HEK293T (cell line): ENCODE results near the gene CFAP74.

Experiments used
- CTCF ChIA-PET: fragments of 350-600 bp; formaldehyde crosslinking; extraction: SDS; loops from one replicate; lab custom pipeline; 2021; ENCODE audit warnings: antibody characterized with exemption, inconsistent platforms; lab: Yijun Ruan, JAX
- POLR2A ChIA-PET: fragments of 350-600 bp; formaldehyde crosslinking; extraction: SDS; loops from one replicate; lab custom pipeline; 2020; ENCODE audit warnings: antibody characterized with exemption, inconsistent platforms; lab: Yijun Ruan, JAX
- DNase-seq: peaks from one replicate; pipeline ENCODE4 v3.0.0; 2012; ENCODE audit warnings: mixed read lengths; ENCODE audit errors: extremely low spot score
- ARNT ChIP-seq: fragments of 450-650 bp; IDR thresholded peaks from 2 replicates; pipeline ENCODE4 v1.6.1; 2017; ENCODE audit warnings: mild to moderate bottlenecking
- BHLHE40 ChIP-seq: fragments of 450-650 bp; IDR thresholded peaks from 2 replicates; pipeline ENCODE4 v1.6.1; 2016; ENCODE audit warnings: mild to moderate bottlenecking, moderate library complexity, borderline replicate concordance
- CTBP1 ChIP-seq: fragments of 450-650 bp; IDR thresholded peaks from 2 replicates; pipeline ENCODE4 v1.6.1; 2016; ENCODE audit warnings: borderline replicate concordance
- ELF4 ChIP-seq: fragments of 450-650 bp; IDR thresholded peaks from 2 replicates; pipeline ENCODE4 v1.6.1; 2017; ENCODE audit warnings: antibody characterized with exemption
- FOXA1 ChIP-seq: fragments of 450-650 bp; IDR thresholded peaks from 2 replicates; pipeline ENCODE4 v1.6.1; 2016; ENCODE audit warnings: mild to moderate bottlenecking
- FOXK2 ChIP-seq: fragments of 450-650 bp; IDR thresholded peaks from 2 replicates; pipeline ENCODE4 v1.6.1; 2016; ENCODE audit warnings: mild to moderate bottlenecking
- FOXM1 ChIP-seq: fragments of 450-650 bp; IDR thresholded peaks from 2 replicates; pipeline ENCODE4 v1.6.1; 2017; ENCODE audit warnings: mild to moderate bottlenecking, borderline replicate concordance
- HDGF ChIP-seq: fragments of 450-650 bp; IDR thresholded peaks from 2 replicates; pipeline ENCODE4 v1.6.1; 2017; ENCODE audit warnings: antibody characterized with exemption, borderline replicate concordance
- L3MBTL2 ChIP-seq: fragments of 450-650 bp; conservative IDR thresholded peaks from 2 replicates; pipeline ENCODE4 v1.6.1; 2016; ENCODE audit warnings: mild to moderate bottlenecking
- LEF1 ChIP-seq: fragments of 450-650 bp; IDR thresholded peaks from 2 replicates; pipeline ENCODE4 v1.6.1; 2017; ENCODE audit warnings: mild to moderate bottlenecking, borderline replicate concordance
- NFRKB ChIP-seq: fragments of 450-650 bp; IDR thresholded peaks from 2 replicates; pipeline ENCODE4 v1.6.1; 2016; ENCODE audit warnings: mild to moderate bottlenecking, moderate library complexity
- PKNOX1 ChIP-seq: fragments of 450-650 bp; IDR thresholded peaks from 2 replicates; pipeline ENCODE4 v1.6.1; 2016
- SP1 ChIP-seq: fragments of 450-650 bp; IDR thresholded peaks from 2 replicates; pipeline ENCODE4 v1.6.1; 2017
- SUZ12 ChIP-seq: fragments of 450-650 bp; IDR thresholded peaks from 2 replicates; pipeline ENCODE4 v1.6.1; 2016; ENCODE audit warnings: mild to moderate bottlenecking
- TARDBP ChIP-seq: fragments of 450-650 bp; IDR thresholded peaks from 2 replicates; pipeline ENCODE4 v1.6.1; 2016
- ZNF384 ChIP-seq: fragments of 450-650 bp; IDR thresholded peaks from 2 replicates; pipeline ENCODE4 v1.6.1; 2016

CFAP74 gene

GRCh38 chr1:1958071-1958541 is 45.5 kb downstream of the CFAP74 start:
- DNase-seq = no peak
- ChIA-PET CTCF (interaction anchor here (1.0 kb wide), 1 partner anchor 87 kb away, joined by 3 read pairs; no protein-coding TSS in a partner anchor), POLR2A (interaction anchor here (2.1 kb wide), 1 partner anchor 87 kb away, joined by 6 read pairs; no protein-coding TSS in a partner anchor)
- TF ChIP-seq SP1 = no peak

- no peak for DNase-seq
- no peak for TF ChIP-seq ELF4
- no peak for TF ChIP-seq NFRKB
- no peak for TF ChIP-seq FOXK2
- TF ChIP-seq CTBP1 = no peak
- TF ChIP-seq PKNOX1 = no peak
- no peak for TF ChIP-seq BHLHE40
- no peak for TF ChIP-seq ARNT
- no peak for TF ChIP-seq FOXA1
- no peak for TF ChIP-seq LEF1
- no peak for TF ChIP-seq TARDBP
- TF ChIP-seq SP1 = no peak
- POLR2A ChIA-PET = no interaction called here
- CTCF ChIA-PET = interaction anchor here (1.0 kb wide), 1 partner anchor 87 kb away, joined by 3 read pairs; no protein-coding TSS in a partner anchor
Measured at GRCh38 chr1:1957533-1957961, 46.0 kb downstream of the CFAP74 start.

GRCh38 chr1:1956586-1957532 is 46.7 kb downstream of the CFAP74 start:
- DNase-seq = no peak
- POLR2A ChIA-PET = interaction anchor here (1.0 kb wide), 1 partner anchor 62 kb away, joined by 3 read pairs; the partner anchor contains the start of gene GABRD
- TF ChIP-seq L3MBTL2 = no peak
- no peak for TF ChIP-seq HDGF
- no peak for TF ChIP-seq ARNT
- no peak for TF ChIP-seq ZNF384
- TF ChIP-seq FOXK2 = no peak
- TF ChIP-seq NFRKB = no peak
- no peak for TF ChIP-seq CTBP1
- no peak for TF ChIP-seq FOXM1
- no peak for TF ChIP-seq SUZ12
- no peak for TF ChIP-seq SP1
- TF ChIP-seq TARDBP = no peak
- CTCF ChIA-PET = interaction anchor here (1.0 kb wide), 1 partner anchor 88 kb away, joined by 4 read pairs; no protein-coding TSS in a partner anchor

GRCh38 chr1:1956101-1956500 is 47.5 kb downstream of the CFAP74 start:
- CTCF ChIA-PET = interaction anchor here (1.0 kb wide), 1 partner anchor 89 kb away, joined by 4 read pairs; no protein-coding TSS in a partner anchor

GRCh38 chr1:1955621-1956094 is 47.9 kb downstream of the CFAP74 start:
- TF ChIP-seq L3MBTL2 = no peak
- TF ChIP-seq TARDBP = no peak
- TF ChIP-seq HDGF = no peak
- no peak for TF ChIP-seq ARNT
- no peak for TF ChIP-seq PKNOX1
- TF ChIP-seq FOXM1 = no peak
- no peak for TF ChIP-seq FOXK2
- no peak for TF ChIP-seq NFRKB
- no peak for TF ChIP-seq ELF4
- TF ChIP-seq CTBP1 = no peak
- no peak for TF ChIP-seq BHLHE40
- TF ChIP-seq FOXA1 = no peak
- TF ChIP-seq LEF1 = no peak
- no peak for TF ChIP-seq ZNF384
- TF ChIP-seq SUZ12 = no peak
- TF ChIP-seq SP1 = no peak
- ChIA-PET POLR2A (no interaction called here), CTCF (no interaction called here)
- no peak for DNase-seq

More at GRCh38 chr1:1956101-1956500, 47.5 kb downstream of the CFAP74 start:
- DNase-seq = no peak
- POLR2A ChIA-PET = interaction anchor here (1.0 kb wide), 1 partner anchor 63 kb away, joined by 3 read pairs; the partner anchor contains the start of gene GABRD
- TF ChIP-seq SUZ12 = no peak
- TF ChIP-seq LEF1 = no peak

GRCh38 chr1:1954831-1955441 is 48.6 kb downstream of the CFAP74 start:
- ChIA-PET POLR2A (no interaction called here), CTCF (interaction anchor here (2.1 kb wide), 1 partner anchor 10 kb away, joined by 7 read pairs; no protein-coding TSS in a partner anchor)
- peak; percentile 58 for DNase-seq
- TF ChIP-seq NFRKB = no peak
- no peak for TF ChIP-seq L3MBTL2
- TF ChIP-seq ZNF384 = no peak
- no peak for TF ChIP-seq FOXM1
- no peak for TF ChIP-seq ELF4
- TF ChIP-seq BHLHE40 = no peak
- no peak for TF ChIP-seq HDGF
- no peak for TF ChIP-seq SP1
- no peak for TF ChIP-seq TARDBP
- no peak for TF ChIP-seq ARNT
